Left renal pelvis (tissue), 4 donors: ENCODE results near the gene CTBP2. TPM values are rescaled to one million over a fixed set of nuclear protein-coding genes. Genes with fewer than 3 reads are reported as not detected.

Experiments used
- DNase-seq, 4 donors: peaks; one replicate each; pipeline ENCODE4 v3.0.0-alpha.2; 2013; ENCODE audit warnings: low read depth in 4 of 4, low spot score in 3 of 4
- polyA plus RNA-seq, 4 donors: library from polyadenylated mRNA; unstranded; fragments of 120-200 nt; gene quantifications; one replicate each; pipeline ENCODE4 v1.2.1, GENCODE V29; 2013; ENCODE audit not compliant: insufficient read length in 4 of 4

The CTBP2 gene
- polyA plus RNA-seq, 4 donors, result 44.4 to 90.5 (median 87.6) TPM

- DNase-seq, result no peak
These were observed 143.7 kb downstream of the CTBP2 start for GRCh38 chr10:125016611-125017202.

DNA sequence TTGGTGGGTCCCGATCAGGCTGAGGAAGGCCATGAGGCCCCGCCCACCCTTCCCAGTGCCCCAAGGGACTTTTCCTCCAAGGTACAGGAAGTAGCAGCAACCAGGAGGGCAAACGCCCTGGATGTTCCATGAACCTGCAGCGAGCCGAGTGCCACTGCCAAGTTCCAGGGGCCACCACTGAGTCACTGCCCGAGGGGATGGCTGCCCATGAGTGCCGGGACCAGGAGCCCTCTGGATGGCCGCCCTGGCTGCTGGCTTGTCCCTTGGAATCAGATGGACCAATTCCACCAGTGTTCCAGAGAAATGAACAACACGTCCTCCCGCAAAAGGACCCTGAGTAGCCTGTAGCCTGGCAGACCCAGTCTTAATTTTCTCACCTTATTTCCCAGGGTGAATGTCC is 144.2 kb downstream of the CTBP2 start:
- no peak for DNase-seq

- no peak for DNase-seq
These were observed 144.9 kb downstream of the CTBP2 start for GRCh38 chr10:125015356-125015944.

GRCh38 chr10:125014836-125015355 is 145.5 kb downstream of the CTBP2 start:
- no peak for DNase-seq

DNA sequence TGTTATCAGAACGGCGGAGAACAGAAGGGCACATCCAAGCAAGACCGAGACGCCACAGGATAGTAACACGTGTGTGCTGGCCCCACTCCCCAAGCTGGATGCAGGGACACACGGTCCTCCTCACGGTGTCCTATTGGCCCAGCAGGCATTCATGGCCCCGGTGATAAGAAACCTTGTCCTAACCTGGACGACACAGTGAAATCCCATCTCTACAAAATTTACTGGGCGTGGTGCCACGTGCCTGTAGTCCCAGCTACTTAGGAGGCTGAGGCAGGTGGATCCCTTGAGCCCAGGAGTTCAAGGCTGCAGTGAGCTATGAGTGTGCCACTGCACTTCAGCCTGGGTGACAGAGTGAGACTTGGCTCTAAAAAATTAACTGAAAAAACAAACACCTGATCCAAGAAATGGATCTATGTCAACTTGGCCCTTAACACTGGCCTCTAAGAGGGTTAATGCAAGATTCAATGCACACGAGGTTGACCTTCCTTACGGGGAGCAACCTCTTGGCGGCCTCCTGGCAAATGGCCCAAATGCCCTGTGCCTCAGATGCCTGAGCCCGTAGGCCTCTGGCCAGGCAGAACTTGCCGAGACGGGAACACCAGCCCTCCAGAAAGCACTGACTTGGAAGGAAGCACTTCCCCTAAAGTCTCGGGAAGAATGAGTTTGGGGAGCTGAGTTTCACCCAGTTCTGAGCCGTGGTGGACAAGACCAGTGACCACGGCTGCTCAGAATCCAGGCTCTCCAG is 146.1 kb downstream of the CTBP2 start:
- DNase-seq, result no peak

GRCh38 chr10:125013529-125013872 is 146.9 kb downstream of the CTBP2 start:
- no peak for DNase-seq

DNA sequence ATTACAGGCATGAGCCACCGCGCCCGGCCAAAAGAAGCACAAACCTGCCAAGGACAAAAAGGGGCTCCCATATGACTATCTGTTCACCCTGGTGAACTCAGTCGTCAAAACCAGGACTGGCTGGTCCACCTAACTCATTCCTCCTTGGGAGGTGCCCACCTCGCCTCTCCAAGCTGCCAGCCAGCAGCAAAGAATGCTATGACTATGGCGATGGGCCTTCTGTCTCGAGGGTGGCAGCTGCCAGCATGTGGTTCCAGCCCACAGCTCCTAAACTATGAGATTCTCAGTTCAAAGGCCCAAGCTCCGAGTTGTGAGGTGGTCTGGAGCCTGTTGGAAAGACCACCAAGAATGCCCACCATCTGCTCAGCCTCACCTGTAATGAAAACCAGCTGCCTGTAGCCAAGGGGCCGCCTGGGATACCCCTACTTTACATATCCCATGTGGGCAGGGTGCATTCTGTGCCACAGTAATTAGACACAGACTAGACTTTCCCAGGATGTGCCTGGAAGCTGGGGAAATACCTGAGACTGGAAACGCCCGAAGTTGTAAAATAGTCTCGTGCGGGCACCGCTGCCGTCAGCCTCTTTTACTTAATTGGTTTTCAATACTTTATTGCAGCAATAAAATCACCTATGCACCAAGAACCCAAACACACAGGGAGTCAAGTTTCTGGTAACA is 147.4 kb downstream of the CTBP2 start:
- DNase-seq, result no peak

DNA sequence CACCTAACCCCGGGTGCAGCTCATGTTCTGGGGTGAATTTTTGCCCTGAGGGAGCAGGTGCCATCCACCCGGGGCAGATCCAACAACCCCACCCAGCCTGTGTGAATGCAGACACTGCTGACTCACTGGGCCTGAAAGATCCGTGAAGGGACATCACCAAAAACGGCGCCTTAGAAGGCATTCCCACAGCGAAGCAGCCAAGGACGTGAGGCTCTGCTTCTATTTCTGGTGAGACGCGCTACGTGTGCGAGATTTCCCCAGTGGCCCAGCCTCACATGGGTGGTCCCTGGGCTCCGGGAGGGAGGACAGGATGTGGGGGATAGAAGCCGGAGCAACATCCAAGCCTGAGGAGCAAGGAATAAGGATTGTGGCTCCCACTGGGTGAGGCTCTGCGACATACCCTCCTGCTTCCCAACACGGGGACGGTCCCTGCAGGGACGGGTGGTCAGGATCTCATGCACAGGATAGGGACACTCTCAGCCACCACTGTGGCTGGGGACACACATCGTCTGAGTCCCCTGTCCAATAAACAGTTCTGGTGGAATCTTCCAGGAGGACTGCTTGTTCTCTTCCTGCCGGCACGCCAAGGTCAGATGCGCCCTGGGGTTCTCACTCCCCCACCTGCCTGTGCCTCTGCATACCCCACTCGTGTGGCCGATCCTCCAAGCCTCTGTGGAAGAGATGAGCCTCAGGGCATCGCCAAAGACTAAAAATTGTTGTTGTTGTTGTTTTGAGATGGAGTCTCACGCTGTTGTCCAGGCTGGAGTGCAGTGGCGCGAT is 148.2 kb downstream of the CTBP2 start:
- no peak for DNase-seq

DNA sequence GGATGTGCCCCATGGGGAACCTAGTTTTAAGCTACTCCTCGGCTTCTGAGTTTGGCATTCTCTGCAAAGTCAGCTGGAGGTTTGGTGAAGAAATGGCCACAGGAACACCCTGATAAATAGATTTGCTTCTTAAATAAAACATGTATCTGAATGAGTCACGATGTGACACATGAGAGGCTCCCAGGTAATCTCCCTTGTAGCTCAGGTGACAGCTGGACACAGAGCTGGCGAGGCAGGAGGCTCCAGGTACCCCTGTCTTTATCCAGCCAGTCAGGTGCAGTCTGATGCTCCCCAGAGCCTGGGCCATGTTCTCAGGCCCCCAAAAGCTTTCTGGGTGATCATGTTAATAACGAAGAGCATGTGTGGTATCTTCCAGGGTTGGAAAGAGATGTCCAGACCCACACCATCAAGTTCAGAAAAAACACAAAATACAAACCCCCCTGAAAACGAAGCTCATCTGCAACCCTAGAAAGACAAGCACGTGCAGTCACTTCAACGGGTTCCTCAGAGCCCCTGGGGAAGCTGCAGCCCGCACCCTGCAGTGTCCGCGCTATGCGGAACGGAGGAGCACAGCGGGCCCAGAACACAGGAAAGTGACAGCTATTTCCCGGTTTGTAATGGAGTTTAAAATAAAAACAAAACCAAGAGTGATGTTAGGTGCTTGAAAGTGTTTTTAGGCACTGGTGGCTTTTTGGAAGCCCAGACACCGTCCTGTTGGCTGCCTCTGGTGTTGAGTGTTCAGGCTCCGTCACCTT is 149.0 kb downstream of the CTBP2 start:
- DNase-seq, result no peak

DNA sequence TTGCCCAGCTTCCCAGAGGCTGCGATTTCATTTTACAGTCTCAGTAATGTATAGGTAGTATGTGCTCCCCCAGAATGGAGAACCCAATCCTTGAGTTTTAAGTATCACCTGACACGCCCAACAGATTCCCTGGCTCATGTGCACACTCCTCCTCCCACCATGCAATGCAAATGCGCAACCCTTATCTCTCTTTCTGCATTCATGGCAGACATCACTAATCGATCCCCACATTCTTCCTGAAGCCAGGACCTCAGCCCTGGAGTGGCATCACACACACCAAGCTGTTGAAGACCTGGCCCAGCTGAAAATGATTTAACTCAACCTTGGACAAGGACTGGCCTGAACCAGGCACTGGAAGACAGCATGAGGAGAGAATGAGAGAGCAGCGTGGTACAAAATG is 150.0 kb downstream of the CTBP2 start:
- DNase-seq, result no peak

DNA sequence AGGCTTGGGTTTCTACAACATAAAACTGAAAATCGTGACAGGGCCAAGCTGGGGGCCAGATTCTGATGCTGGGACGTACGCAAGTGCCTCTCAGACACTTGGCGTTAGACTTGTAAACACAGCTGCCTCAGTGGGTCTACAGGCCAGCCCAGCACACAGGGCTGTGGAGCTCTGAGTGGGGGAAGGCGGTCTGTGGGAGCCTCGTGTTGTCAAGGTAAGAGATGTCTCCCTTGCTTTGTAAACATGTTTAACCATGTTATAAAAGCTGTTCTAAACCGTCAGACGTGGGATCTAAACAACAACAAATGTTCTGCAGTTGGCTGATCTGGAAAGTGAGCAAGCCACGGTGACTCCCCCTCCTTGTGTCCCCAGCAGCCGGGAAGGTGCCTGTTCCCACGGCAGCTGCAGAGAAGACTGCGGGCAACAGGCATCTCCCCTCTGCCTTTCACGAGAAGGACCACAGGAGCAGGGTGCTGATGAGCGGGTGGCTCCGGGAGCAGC is 150.7 kb downstream of the CTBP2 start:
- DNase-seq, result no peak

- no peak for DNase-seq
These were observed 151.4 kb downstream of the CTBP2 start for GRCh38 chr10:125008689-125009638.

GRCh38 chr10:125007436-125007835 is 152.9 kb downstream of the CTBP2 start:
- no peak for DNase-seq

DNA sequence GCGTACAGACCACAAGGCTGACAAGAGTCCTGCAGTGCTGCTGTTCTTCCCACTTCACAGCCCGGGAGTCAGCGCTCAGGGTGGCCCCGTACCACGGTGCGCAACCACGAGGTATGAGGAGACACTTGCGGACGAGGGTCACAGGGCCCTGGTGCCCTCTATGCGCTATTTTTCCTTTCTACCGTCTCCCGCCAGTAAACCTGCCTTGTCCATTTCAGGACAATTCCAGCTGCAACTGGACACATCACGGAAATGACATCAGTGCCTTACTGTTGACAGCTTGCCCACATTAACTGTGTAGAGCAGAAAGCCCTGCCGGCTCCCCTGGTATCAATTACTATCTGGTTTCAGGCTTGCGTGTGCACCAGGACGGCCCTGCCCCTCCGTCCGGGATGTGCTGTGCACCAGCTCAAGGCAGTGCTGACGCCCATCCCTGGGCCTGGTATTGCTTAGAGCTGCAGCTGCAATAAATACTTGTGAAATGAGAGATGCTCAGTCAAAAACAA is 153.4 kb downstream of the CTBP2 start:
- DNase-seq, result peak in 2 of 4 donors; percentile 29 to 46

- no peak for DNase-seq
These were observed 154.1 kb downstream of the CTBP2 start for GRCh38 chr10:125006188-125006680.

DNA sequence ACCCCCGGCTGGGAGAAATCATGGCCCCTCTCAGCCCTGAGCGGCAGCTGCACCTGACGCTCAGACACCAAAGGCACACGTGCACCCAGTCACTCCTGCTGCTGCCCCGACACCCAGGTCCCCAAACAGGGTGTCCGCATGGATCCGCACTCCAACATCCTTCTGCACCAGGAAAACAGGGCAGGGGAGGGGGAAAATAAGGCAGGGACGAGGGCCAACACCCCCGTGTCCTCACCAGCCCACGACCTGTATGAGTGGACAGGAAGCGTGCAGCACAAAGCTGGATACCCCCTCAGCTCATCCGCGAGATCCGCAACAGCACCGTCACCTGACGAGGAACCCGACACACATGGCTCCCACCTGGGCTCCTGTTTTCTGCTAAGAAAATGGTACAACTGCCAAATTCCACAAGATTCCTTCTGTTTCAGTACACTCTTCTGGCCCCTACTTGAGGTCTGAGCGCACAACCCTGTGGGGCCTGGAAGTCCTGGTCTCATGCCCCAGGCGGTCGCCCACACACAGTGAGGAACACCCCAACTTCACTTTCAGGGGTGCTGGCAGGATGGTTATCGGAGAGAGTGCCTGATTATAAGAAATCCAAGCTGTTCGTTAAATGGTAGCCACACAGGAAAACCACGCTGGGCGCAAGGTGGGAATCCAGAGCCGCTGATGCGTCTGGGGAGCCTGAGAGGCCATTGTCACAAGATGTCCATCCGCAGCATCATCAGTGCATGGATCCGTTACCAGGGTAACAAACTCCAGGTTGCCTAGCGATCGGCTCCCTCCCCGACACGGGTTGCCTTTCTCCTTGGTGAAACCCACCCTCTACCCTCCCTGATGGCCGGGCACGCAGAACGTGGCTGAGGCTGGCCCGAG is 154.8 kb downstream of the CTBP2 start:
- DNase-seq, result no peak
